ENCODE results near the gene ZNF407.

DNA sequence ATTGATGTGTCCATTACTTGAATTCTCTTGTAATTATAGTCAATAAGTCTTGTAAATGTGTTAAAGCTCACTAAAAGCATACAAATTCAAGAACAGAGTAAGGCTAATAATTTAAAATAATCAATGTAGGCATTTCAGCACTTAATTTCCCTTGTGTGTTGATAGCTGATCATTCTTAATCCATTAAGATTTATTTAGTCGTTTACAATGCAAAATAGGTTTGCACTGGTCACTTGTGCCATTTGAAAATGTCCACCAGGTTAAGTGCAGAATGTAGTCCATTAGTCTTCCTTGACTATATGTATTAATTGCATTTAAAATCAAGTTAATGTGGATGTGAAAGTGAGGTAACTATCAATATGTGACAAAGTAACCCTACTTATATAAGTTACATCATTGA lies 39.4 kb downstream of the ZNF407 start:
- TF ChIP-seq EP300 (IDR thresholded peaks at IDR 0.05) (no peak), POLR2A (IDR thresholded peaks at IDR 0.05) (no peak)
- TF ChIP-seq, protein P1, sequence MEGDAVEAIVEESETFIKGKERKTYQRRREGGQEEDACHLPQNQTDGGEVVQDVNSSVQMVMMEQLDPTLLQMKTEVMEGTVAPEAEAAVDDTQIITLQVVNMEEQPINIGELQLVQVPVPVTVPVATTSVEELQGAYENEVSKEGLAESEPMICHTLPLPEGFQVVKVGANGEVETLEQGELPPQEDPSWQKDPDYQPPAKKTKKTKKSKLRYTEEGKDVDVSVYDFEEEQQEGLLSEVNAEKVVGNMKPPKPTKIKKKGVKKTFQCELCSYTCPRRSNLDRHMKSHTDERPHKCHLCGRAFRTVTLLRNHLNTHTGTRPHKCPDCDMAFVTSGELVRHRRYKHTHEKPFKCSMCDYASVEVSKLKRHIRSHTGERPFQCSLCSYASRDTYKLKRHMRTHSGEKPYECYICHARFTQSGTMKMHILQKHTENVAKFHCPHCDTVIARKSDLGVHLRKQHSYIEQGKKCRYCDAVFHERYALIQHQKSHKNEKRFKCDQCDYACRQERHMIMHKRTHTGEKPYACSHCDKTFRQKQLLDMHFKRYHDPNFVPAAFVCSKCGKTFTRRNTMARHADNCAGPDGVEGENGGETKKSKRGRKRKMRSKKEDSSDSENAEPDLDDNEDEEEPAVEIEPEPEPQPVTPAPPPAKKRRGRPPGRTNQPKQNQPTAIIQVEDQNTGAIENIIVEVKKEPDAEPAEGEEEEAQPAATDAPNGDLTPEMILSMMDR (IDR thresholded peaks at IDR 0.05), result no peak
